ENCODE measurements around the gene NKTR. TPM values are rescaled to one million over a fixed set of nuclear protein-coding genes. Genes with fewer than 3 reads are reported as not detected.

Gene NKTR
- total and polyA plus RNA-seq, 2 of the 13 experiments (the other 11 are each of a cell fraction or from before 2014, with no cell fraction given) = 41.3 to 59.6 TPM

GRCh38 chr3:42654331-42655201, 54.1 kb downstream of the NKTR start (continued):
- TF ChIP-seq ZNF598 (CRISPR knock-in tag; IDR thresholded peaks at IDR 0.05; ENCODE audit: borderline replicate concordance) (no peak), SAP130 (CRISPR knock-in tag; IDR thresholded peaks at IDR 0.05; ENCODE audit: low read depth) (peak; percentile 42; the same call in 1 of the 2 replicates), KDM4B (CRISPR knock-in tag; IDR thresholded peaks at IDR 0.05) (no peak), E2F2 (CRISPR knock-in tag; IDR thresholded peaks at IDR 0.05; ENCODE audit: borderline replicate concordance) (no peak), GMEB1 (CRISPR knock-in tag; IDR thresholded peaks at IDR 0.05; ENCODE audit: borderline replicate concordance) (no peak), SSRP1 (CRISPR knock-in tag; IDR thresholded peaks at IDR 0.05) (no peak), CBFB (CRISPR knock-in tag; IDR thresholded peaks at IDR 0.05) (peak; percentile 35; the same call in 1 of the 2 replicates), ZNF367 (CRISPR knock-in tag; IDR thresholded peaks at IDR 0.05; ENCODE audit: borderline replicate concordance) (no peak; the same call in 1 of the 2 replicates), ERF (CRISPR knock-in tag; IDR thresholded peaks at IDR 0.05) (no peak), ARHGAP35 (CRISPR knock-in tag; IDR thresholded peaks at IDR 0.05; ENCODE audit: borderline replicate concordance) (no peak; the same call in 1 of the 2 replicates), ZNF552 (CRISPR knock-in tag; IDR thresholded peaks at IDR 0.05; ENCODE audit: borderline replicate concordance) (no peak; the same call in 1 of the 2 replicates), HMG20B (CRISPR knock-in tag; conservative IDR thresholded peaks at IDR 0.05) (no peak; the same call in 1 of the 2 replicates), KMT2A (CRISPR knock-in tag; IDR thresholded peaks at IDR 0.05) (no peak), HNF4G (IDR thresholded peaks at IDR 0.05; ENCODE audit: borderline replicate concordance, low read depth, low read length) (no peak), HNF4G (CRISPR knock-in tag; IDR thresholded peaks at IDR 0.05; ENCODE audit: borderline replicate concordance, low read depth) (no peak), DZIP1 (CRISPR knock-in tag; IDR thresholded peaks at IDR 0.05) (no peak), TEAD2 (CRISPR knock-in tag; IDR thresholded peaks at IDR 0.05) (no peak), GABPB1 (CRISPR knock-in tag; IDR thresholded peaks at IDR 0.05) (no peak; the same call in 1 of the 2 replicates), SNAPC2 (CRISPR knock-in tag; IDR thresholded peaks at IDR 0.05) (no peak), FOXP1 (IDR thresholded peaks at IDR 0.05) (no peak), FOXP1 (CRISPR knock-in tag; IDR thresholded peaks at IDR 0.05) (no peak), RBAK (CRISPR knock-in tag; IDR thresholded peaks at IDR 0.05) (no peak), TBL1XR1 (IDR thresholded peaks at IDR 0.05; ENCODE audit: borderline replicate concordance, low read length, partially characterized antibody) (no peak)
